GM18868 (cell line): ENCODE measurements around the gene CPAMD8.
"Not testable (repeated sequence)": the region's sequence is repeated elsewhere in the genome, so short reads cannot be mapped to it uniquely, and the experiment has no call there.

Source experiments
- ATAC-seq: cut with Tn5 transposase; IDR thresholded peaks from one replicate; pipeline ENCODE4 v1.9.1; 2021; ENCODE audit warnings: mild to moderate bottlenecking, moderate library complexity; ENCODE audit not compliant: unreplicated experiment

The CPAMD8 gene

GRCh38 chr19:16949496-16950023 is 77.0 kb downstream of the CPAMD8 start:
- ATAC-seq: no peak

GRCh38 chr19:16946951-16947940 is 79.4 kb downstream of the CPAMD8 start:
- no peak for ATAC-seq

- no peak for ATAC-seq
Observed at GRCh38 chr19:16945762-16946465, 80.7 kb downstream of the CPAMD8 start.

DNA sequence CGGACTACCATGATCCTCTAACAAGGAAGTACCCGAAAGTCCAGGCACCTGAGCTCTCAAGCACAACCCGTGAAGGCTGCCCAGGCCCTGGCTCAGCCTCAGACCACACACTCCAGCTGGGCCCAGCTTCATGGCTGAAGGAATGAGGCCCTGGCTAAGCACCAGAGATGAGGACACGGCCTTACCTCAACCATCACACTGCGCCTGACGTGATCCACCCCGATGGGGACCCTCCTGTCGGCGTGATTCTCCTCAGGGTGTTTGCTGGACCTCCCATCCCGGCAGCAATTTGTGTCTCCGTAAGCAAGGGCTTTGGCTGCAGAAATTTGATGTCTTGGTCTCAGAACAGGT is 81.3 kb downstream of the CPAMD8 start:
- ATAC-seq: no peak

GRCh38 chr19:16944626-16945363 is 81.8 kb downstream of the CPAMD8 start:
- no peak for ATAC-seq

- no peak for ATAC-seq
Observed at GRCh38 chr19:16943942-16944625, 82.5 kb downstream of the CPAMD8 start.

DNA sequence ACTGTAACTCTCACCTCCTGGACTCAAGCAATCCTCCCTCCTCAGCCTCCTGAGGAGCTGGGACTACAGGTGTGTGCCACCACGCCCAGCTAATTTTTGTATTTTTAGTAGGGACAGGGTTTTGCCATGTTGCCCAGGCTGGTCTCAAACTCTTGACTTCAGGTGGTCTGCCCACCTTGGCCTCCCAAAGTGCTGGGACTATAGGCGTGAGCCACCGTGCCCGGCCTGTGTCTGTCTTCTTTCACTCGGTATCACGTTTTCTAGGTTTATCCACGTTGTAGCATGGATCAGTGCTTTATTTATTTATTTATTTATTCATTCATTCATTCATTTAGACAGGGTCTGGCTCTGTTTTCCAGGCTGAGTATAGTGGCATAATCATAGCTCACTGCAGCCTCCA is 83.5 kb downstream of the CPAMD8 start:
- not testable (repeated sequence) for ATAC-seq

- ATAC-seq: no peak
Observed at GRCh38 chr19:16942583-16942982, 84.0 kb downstream of the CPAMD8 start.

- no peak for ATAC-seq
Observed at GRCh38 chr19:16940626-16941025, 86.0 kb downstream of the CPAMD8 start.

GRCh38 chr19:16940063-16940462 is 86.5 kb downstream of the CPAMD8 start:
- ATAC-seq: not testable (repeated sequence)

GRCh38 chr19:16938211-16938610 is 88.4 kb downstream of the CPAMD8 start:
- no peak for ATAC-seq

DNA sequence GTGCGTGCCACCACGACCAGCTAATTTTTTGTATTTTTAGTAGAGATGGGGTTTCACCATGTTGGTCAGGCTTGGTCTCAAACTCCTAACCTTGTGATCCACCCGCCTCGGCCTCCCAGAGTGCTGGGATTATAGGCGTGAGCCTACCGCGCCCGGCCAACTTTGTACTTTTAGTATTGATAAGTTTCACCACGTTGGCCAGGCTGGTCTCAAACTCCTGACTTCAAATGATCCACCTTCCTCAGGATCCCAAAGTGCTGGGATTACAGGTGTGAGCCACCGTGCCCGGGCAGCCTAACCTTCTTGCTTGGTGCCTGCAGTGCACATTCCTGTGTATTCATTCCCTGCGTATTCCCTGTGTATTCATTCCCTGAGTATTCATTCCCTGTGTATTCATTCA is 88.8 kb downstream of the CPAMD8 start:
- ATAC-seq: not testable (repeated sequence)

DNA sequence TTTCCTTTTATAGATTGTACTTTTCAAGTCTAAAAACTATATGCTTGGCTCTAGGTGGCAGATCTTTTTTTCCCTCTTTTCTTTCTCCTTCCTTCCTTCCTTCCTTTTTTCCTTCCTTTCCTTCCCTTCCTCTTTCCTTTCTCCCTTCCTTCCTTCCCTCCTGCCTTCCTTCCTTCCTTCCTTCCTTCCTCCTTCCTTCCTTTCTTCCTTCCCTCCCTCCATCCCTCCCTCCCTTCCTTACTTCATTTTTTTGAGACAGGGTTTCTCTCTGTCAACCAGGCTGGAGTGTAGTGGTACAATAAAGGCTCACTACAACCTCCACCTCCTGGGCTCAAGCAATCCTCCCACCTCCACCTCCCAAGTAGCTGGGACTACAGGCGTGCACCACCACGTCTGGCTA is 89.7 kb downstream of the CPAMD8 start:
- ATAC-seq: no peak

- ATAC-seq: no peak
Observed at GRCh38 chr19:16934489-16934888, 92.1 kb downstream of the CPAMD8 start.

- ATAC-seq: no peak
Observed at GRCh38 chr19:16931306-16931705, 95.3 kb downstream of the CPAMD8 start.

DNA sequence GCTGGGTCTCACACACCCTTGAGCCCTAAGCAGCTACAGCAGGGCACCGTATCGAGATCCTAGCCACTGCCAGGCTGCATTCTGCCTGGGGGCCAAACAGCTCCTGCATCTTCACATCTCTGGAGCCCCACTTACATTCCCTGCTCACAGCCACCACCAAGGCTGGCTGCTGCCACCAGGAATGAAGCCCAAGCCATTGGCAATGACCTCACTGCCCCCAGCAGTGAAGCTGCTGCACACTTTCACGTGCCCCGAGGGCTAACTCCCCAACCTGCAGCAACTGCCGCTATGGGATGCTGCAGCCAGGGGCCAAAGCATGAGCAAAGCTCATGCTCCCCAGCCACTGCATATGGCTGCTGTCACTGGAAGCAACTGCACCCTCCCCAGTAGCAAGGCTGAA is 95.9 kb downstream of the CPAMD8 start:
- ATAC-seq: no peak

- no peak for ATAC-seq
Observed at GRCh38 chr19:16928916-16929315, 97.7 kb downstream of the CPAMD8 start.

- ATAC-seq: no peak
Observed at GRCh38 chr19:16928351-16928750, 98.3 kb downstream of the CPAMD8 start.

DNA sequence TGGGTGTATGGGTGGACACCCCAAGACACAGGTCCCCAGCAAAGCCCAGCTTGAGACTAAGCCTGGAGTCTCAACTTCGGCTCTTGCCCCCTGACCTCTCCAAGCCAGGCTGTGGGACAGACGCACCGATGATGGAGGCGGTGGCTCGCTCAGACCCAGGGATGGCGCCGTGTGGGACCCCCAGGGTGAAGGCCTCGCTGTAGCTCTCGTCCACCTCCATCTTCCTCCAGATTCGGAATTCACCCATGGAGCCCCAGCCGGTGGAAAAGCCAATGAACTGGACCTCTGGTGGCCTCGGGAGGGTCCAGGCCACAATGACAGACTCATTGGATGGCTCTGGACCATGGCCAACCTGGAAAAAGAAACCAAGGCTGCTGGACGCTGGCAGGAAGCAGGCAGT is 98.7 kb downstream of the CPAMD8 start:
- ATAC-seq: no peak

DNA sequence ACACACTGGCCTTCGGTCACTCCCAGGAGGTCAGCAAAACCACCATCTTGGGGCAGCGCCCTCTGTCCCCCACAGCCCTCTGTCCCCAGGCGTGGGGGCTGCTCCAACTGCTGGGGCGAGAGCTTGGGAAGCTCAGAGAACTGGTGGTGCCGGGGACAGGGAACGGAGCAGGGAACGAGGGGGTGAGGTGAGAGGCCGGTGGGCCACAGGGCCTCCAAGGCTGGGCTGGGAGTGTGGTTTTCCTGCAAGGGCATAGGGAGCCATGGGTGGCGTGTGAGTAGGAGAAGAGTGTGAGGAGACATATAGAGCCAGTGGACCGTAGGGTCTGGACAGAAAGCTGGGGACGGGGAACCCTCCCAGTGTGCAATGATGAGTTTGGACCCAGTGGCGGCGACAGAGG is 103.7 kb downstream of the CPAMD8 start:
- no peak for ATAC-seq

GRCh38 chr19:16922592-16922934 is 104.0 kb downstream of the CPAMD8 start:
- no peak for ATAC-seq
